DND-41 (cell line): ENCODE data around the gene NPDC1.

Experiments
- ATAC-seq: fragments of 200-7000 bp; cut with Tn5 transposase; 3 replicates; pipeline ENCODE4 v1.9.1; 2021; ENCODE audit warnings: low read depth; ENCODE audit not compliant: insufficient read depth
- DNase-seq: peaks from one replicate; pipeline ENCODE4 v3.0.0-alpha.2; 2020
- H2AFZ ChIP-seq: 2 replicates; pipeline ENCODE4 v1.6.0; 2012; ENCODE audit warnings: low read depth, low read length
- H3K27ac ChIP-seq: 2 replicates; pipeline ENCODE4 v1.5.1; 2012; ENCODE audit warnings: low read length, inconsistent platforms
- H3K27me3 ChIP-seq: fragments of 200-600 bp; sonication (generic); 2 replicates; pipeline ENCODE4 v1.6.0; 2012; ENCODE audit warnings: low read length, mild to moderate bottlenecking, inconsistent platforms; ENCODE audit not compliant: insufficient read depth, poor library complexity
- H3K36me3 ChIP-seq: 2 replicates; pipeline ENCODE4 v1.5.1; 2012; ENCODE audit warnings: low read length, inconsistent platforms; ENCODE audit not compliant: insufficient read depth
- H3K4me1 ChIP-seq: 2 replicates; pipeline ENCODE4 v1.5.1; 2012; ENCODE audit warnings: mild to moderate bottlenecking, low read length; ENCODE audit not compliant: insufficient read depth
- H3K4me2 ChIP-seq: 2 replicates; pipeline ENCODE4 v1.6.0; 2012; ENCODE audit warnings: mild to moderate bottlenecking, moderate library complexity, low read length, inconsistent platforms; ENCODE audit not compliant: insufficient read depth
- H3K4me3 ChIP-seq, 2 experiments: fragments of 200-600 bp in 1 of 2; shearing (Covaris generic) in 1 of 2; 2 replicates each; pipeline ENCODE4 v1.5.1; 2012 to 2016; ENCODE audit warnings: inconsistent platforms in 2 of 2, low read length in 2 of 2, mild to moderate bottlenecking in 2 of 2, low read depth in 1 of 2, moderate library complexity in 1 of 2
- H3K79me2 ChIP-seq: 2 replicates; pipeline ENCODE4 v1.6.0; 2012; ENCODE audit warnings: low read length, inconsistent platforms; ENCODE audit not compliant: insufficient read depth
- H3K9ac ChIP-seq: 2 replicates; pipeline ENCODE4 v1.6.0; 2012; ENCODE audit warnings: low read depth, mild to moderate bottlenecking, inconsistent platforms, low read length, moderate library complexity
- H3K9me3 ChIP-seq: 2 replicates; pipeline ENCODE4 v1.5.1; 2012; ENCODE audit warnings: low read length, moderate library complexity, mild to moderate bottlenecking, inconsistent platforms; ENCODE audit not compliant: insufficient read depth, severe bottlenecking
- H4K20me1 ChIP-seq: 2 replicates; pipeline ENCODE4 v1.6.0; 2012; ENCODE audit warnings: low read length; ENCODE audit not compliant: insufficient read depth
- EZH2 ChIP-seq: IDR thresholded peaks from 3 replicates; pipeline ENCODE4 v1.6.1; 2012; ENCODE audit warnings: borderline replicate concordance, low read depth, mild to moderate bottlenecking, moderate library complexity, low read length, inconsistent platforms; ENCODE audit not compliant: severe bottlenecking
- TF ChIP-seq, protein P1 (sequence below): IDR thresholded peaks from 2 replicates; pipeline ENCODE4 v1.5.1; 2012; ENCODE audit warnings: borderline replicate concordance, low read length, moderate library complexity, mild to moderate bottlenecking; ENCODE audit not compliant: poor library complexity, severe bottlenecking; ENCODE audit errors: extremely low read depth

Gene NPDC1

DNA sequence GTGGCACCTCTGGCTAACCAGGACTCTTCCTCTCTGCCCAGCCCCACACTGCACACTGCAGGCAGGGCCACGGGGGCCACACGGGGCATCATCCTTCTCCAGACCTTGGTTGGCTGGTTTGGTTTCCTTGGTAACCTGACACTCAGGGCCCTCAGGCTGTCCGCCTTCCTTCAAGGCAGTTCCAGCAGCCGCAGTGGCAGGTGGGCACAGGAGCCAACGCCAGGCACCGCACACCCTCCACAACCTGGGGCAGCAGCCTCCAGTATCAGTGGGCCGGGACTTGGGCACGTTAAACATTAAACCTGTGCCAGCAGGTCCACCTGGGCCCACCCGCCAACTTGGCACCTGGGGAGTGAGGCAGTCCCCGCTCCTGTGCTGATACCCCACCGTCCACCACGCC lies 1.9 kb downstream of the NPDC1 start:
- Histone ChIP-seq H3K9me3 (no peaks in the 10 kb centered on the region), H3K36me3 (no peaks in the 10 kb centered on the region), H4K20me1 (peaks cover 23% of the 10 kb centered on the region), H3K27ac (no peak overlapping the region), H3K27me3 (peaks cover 28% of the 10 kb centered on the region), H2AFZ (no peak overlapping the region), H3K9ac (no peak overlapping the region), H3K79me2 (no peaks in the 10 kb centered on the region), H3K4me2 (no peak overlapping the region), H3K4me3 (no peak overlapping the region), H3K4me1 (no peaks in the 10 kb centered on the region)
- TF ChIP-seq, protein P1, sequence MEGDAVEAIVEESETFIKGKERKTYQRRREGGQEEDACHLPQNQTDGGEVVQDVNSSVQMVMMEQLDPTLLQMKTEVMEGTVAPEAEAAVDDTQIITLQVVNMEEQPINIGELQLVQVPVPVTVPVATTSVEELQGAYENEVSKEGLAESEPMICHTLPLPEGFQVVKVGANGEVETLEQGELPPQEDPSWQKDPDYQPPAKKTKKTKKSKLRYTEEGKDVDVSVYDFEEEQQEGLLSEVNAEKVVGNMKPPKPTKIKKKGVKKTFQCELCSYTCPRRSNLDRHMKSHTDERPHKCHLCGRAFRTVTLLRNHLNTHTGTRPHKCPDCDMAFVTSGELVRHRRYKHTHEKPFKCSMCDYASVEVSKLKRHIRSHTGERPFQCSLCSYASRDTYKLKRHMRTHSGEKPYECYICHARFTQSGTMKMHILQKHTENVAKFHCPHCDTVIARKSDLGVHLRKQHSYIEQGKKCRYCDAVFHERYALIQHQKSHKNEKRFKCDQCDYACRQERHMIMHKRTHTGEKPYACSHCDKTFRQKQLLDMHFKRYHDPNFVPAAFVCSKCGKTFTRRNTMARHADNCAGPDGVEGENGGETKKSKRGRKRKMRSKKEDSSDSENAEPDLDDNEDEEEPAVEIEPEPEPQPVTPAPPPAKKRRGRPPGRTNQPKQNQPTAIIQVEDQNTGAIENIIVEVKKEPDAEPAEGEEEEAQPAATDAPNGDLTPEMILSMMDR = no peak
- no peak for TF ChIP-seq EZH2
- DNase-seq (no peak), ATAC-seq (no peak)

DNA sequence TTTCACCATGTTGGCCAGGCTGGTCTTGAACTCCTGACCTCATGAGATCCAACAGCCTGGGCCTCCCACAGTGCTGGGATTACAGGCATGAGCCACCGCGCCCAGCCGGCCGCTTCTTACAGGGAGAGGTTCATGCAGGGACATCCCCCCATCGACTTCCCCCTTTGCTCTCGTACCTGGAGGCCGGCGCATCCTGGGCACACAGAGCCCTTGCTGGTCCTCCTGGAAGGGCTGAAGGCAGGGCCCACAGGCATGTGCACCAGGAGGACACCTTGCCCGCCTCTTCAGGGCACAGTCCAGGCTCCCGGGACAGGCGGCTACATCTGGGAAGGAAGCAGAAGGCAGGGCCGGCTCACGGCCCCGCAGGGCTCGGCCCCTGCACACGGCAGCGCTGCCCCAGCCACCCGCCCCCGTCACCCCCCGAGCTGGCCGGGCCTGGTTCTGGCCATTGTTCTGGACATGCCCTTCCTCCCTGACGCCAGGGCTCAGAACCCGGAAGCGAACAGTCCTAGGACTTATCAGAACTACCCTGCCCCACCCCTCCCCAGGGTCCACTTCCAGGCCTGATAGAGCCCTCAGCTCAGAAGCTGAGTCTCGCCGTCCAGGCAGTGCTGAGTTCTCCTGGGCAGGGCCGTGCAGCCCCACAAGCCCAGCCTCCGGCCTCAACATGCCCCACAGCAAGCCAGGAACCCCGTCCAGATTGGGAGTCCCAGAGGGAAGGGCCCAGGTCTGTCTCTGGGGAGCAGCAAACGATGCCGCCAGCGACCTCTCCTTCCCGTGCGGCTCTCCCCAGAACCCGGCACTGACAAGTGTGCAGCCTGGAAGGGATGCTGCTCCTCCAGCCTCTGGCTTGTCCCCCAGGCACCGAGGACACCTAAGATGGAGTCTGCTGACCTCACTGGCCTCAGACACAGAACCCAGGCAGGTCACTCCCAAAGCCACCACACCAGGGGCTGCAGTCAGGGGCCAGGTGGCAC lies 2.9 kb downstream of the NPDC1 start:
- H2AFZ ChIP-seq = no peak overlapping the region
- ATAC-seq = no peak
- DNase-seq = no peak

DNA sequence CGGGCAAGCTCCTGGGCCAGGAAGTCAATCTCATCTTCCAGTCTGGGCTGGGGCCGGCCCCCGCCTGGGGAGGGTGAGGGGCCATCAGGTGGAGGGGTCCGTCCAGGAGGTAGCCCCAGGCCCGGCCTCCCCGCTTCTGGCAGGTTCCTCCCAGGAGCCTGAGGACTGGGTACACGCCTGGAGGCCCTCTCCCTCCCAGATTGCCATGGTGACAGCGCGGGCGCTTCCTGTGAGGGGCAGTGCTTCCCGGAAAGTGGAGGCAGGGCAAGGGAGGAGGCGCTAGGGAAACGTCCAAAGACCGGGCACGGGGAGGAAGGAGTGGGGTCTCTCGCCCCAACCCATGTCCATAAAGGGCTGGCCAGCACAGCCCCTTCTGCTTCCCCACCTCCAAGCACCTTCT lies 4.9 kb downstream of the NPDC1 start:
- H3K9ac ChIP-seq = no peak overlapping the region
- no peaks in the 10 kb centered on the region for H3K79me2 ChIP-seq
- no peak overlapping the region for H3K4me2 ChIP-seq
- peaks cover 24% of the 10 kb centered on the region for H3K27me3 ChIP-seq
- no peak for ATAC-seq
- no peak overlapping the region for H2AFZ ChIP-seq
- H3K9me3 ChIP-seq = no peaks in the 10 kb centered on the region
- no peaks in the 10 kb centered on the region for H3K36me3 ChIP-seq
- H3K4me3 ChIP-seq = no peak overlapping the region
- TF ChIP-seq EZH2 = no peak
- TF ChIP-seq, protein P1 = no peak
- peaks cover 25% of the 10 kb centered on the region for H4K20me1 ChIP-seq
- H3K27ac ChIP-seq = no peak overlapping the region
- no peak for DNase-seq
- no peaks in the 10 kb centered on the region for H3K4me1 ChIP-seq

More for the DNA sequence above, 2.9 kb downstream of the NPDC1 start:
- Histone ChIP-seq H3K36me3 (no peaks in the 10 kb centered on the region), H4K20me1 (peaks cover 26% of the 10 kb centered on the region), H3K4me3 (no peak overlapping the region), H3K4me1 (no peaks in the 10 kb centered on the region), H3K4me2 (no peak overlapping the region), H3K27ac (no peak overlapping the region), H3K9me3 (no peaks in the 10 kb centered on the region), H3K79me2 (no peaks in the 10 kb centered on the region), H3K27me3 (peaks cover 28% of the 10 kb centered on the region), H3K9ac (no peak overlapping the region)
- TF ChIP-seq, protein P1 = no peak
- no peak for TF ChIP-seq EZH2
